Osteoblast (primary cell): ENCODE measurements around the gene MCHR1. TPM values are rescaled to one million over a fixed set of nuclear protein-coding genes. Genes with fewer than 3 reads are reported as not detected.
A peak's percentile ranks its signal among the peaks of the same experiment; 100 is the strongest.

Experiments
- DNase-seq: peaks from one replicate; pipeline ENCODE4 v3.0.0; 2011; ENCODE audit warnings: low spot score, mixed read lengths; ENCODE audit not compliant: insufficient read length; ENCODE audit errors: missing footprints
- H2AFZ ChIP-seq: 2 replicates; pipeline ENCODE4 v1.6.0; 2011; ENCODE audit warnings: mild to moderate bottlenecking, low read length
- H3K27ac ChIP-seq: 2 replicates; pipeline ENCODE4 v1.5.1; 2011; ENCODE audit warnings: mild to moderate bottlenecking, low read depth, low read length, moderate library complexity
- H3K27me3 ChIP-seq: 2 replicates; pipeline ENCODE4 v1.6.0; 2012; ENCODE audit warnings: mild to moderate bottlenecking, control low read depth, inconsistent platforms, low read length, moderate library complexity; ENCODE audit not compliant: insufficient read depth
- H3K36me3 ChIP-seq: 2 replicates; pipeline ENCODE4 v1.5.1; 2011; ENCODE audit warnings: mild to moderate bottlenecking, low read length, control low read depth, moderate library complexity; ENCODE audit not compliant: insufficient read depth
- H3K4me1 ChIP-seq: 2 replicates; pipeline ENCODE4 v1.5.1; 2011; ENCODE audit warnings: mild to moderate bottlenecking, low read length, control low read depth, moderate library complexity; ENCODE audit not compliant: insufficient read depth
- H3K4me2 ChIP-seq: 2 replicates; pipeline ENCODE4 v1.6.0; 2011; ENCODE audit warnings: mild to moderate bottlenecking, low read length; ENCODE audit not compliant: insufficient read depth
- H3K4me3 ChIP-seq: fragments of 200-600 bp; sonication (generic); 3 replicates; pipeline ENCODE4 v1.5.1; 2012; ENCODE audit warnings: mild to moderate bottlenecking, low read length, inconsistent platforms; ENCODE audit not compliant: insufficient read depth
- H3K79me2 ChIP-seq: 2 replicates; pipeline ENCODE4 v1.6.0; 2012; ENCODE audit warnings: mild to moderate bottlenecking, low read length, control low read depth, inconsistent platforms; ENCODE audit not compliant: insufficient read depth
- H3K9me3 ChIP-seq: 2 replicates; pipeline ENCODE4 v1.5.1; 2011; ENCODE audit warnings: low read depth, low read length, control low read depth
- H4K20me1 ChIP-seq: 2 replicates; pipeline ENCODE4 v1.6.0; 2012; ENCODE audit warnings: mild to moderate bottlenecking, low read length, control low read depth; ENCODE audit not compliant: insufficient read depth
- total RNA-seq: library from RNA; depleted of rRNA; stranded (reverse); fragments of >200 nt; gene quantifications from 2 replicates; pipeline ENCODE4 v1.2.3, GENCODE V29; 2012
- TF ChIP-seq, protein P1 (sequence below): IDR thresholded peaks from 2 replicates; pipeline ENCODE4 v1.5.1; 2011; ENCODE audit warnings: mild to moderate bottlenecking, low read depth, low read length, moderate library complexity; ENCODE audit errors: extremely low read depth

Gene MCHR1
- total RNA-seq, 1 donor, result not detected

DNA sequence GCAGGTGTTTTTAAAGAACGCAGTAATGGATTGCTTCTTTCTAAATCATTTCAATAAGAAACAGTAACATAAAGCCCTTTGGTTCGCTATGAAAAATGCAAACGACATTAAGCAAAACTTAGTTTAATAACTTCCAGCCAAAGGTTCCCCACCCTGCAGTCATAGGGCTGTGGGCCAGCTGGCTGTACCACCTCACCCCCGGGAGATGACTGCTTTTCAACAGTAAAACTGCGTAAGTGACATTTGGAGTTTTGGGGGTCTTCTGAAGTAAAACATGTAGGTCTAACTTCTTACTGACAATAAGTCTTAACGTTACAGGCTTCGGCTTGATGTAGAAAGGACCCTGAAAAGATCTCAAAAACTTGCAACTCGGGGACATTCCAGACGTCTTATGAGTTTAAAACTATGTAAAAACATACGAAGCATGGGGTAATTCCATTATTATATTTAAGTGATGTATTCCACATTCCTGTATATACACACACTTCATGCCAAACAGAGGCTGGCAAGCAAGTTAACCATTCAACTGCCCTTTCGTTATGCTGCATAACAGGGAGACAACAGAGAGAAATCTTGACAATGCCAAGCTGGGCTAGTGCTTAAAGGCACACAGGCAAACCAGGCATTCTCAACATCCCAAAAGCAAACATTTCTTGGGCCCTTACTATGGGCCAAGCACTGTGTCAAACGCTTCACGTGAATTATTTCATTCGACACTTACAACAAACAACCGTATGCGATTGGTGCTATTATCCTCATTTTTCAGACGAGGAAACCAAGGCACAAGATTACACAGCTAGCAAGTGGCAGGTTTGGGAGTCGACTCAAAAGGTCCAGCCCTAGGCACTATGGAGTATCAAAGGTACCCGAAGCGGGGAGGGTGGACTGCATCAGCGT, 44.0 kb upstream of the MCHR1 start:
- Histone ChIP-seq H3K79me2 (peaks cover 61% of the 10 kb centered on the region), H3K27me3 (no peaks in the 10 kb centered on the region), H3K4me1 (peaks cover 27% of the 10 kb centered on the region), H3K27ac (peak overlapping the region; percentile 89), H4K20me1 (peaks cover 47% of the 10 kb centered on the region), H3K36me3 (no peaks in the 10 kb centered on the region), H3K9me3 (no peaks in the 10 kb centered on the region), H2AFZ (no peak overlapping the region), H3K4me2 (peak overlapping the region; percentile 99), H3K4me3 (peak overlapping the region; percentile 93)
- TF ChIP-seq, protein P1, sequence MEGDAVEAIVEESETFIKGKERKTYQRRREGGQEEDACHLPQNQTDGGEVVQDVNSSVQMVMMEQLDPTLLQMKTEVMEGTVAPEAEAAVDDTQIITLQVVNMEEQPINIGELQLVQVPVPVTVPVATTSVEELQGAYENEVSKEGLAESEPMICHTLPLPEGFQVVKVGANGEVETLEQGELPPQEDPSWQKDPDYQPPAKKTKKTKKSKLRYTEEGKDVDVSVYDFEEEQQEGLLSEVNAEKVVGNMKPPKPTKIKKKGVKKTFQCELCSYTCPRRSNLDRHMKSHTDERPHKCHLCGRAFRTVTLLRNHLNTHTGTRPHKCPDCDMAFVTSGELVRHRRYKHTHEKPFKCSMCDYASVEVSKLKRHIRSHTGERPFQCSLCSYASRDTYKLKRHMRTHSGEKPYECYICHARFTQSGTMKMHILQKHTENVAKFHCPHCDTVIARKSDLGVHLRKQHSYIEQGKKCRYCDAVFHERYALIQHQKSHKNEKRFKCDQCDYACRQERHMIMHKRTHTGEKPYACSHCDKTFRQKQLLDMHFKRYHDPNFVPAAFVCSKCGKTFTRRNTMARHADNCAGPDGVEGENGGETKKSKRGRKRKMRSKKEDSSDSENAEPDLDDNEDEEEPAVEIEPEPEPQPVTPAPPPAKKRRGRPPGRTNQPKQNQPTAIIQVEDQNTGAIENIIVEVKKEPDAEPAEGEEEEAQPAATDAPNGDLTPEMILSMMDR, result no peak
- peak; percentile 42 for DNase-seq

DNA sequence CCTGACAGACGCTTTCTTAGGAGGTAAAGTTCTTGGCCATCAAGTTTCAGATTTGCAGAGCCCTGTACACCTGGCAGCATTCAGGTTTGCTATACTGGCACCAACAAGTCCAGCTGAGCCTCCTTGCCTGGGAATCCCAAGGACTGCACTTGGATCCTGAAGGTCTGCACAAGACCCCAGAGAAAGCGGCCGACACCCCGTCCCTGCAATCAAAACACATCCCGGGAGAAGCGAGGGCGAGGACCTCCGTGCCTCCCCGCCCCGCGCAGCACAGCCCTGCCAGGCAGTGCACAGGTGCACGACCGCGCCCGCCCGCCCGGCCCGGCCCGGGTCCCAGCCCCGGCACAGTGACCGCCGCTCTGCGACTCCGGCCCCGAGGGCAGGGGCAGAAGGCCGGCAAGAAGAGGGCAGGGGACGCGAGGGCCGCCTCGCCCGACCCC, 43.3 kb upstream of the MCHR1 start:
- peak; percentile 70 for DNase-seq
- TF ChIP-seq, protein P1, result no peak
- no peaks in the 10 kb centered on the region for H3K36me3 ChIP-seq
- H3K4me2 ChIP-seq, result peak overlapping the region; percentile 99
- H3K4me1 ChIP-seq, result peaks cover 27% of the 10 kb centered on the region
- H3K9me3 ChIP-seq, result no peaks in the 10 kb centered on the region
- H3K27ac ChIP-seq, result peak overlapping the region; percentile 89
- H3K4me3 ChIP-seq, result peak overlapping the region; percentile 93
- peaks cover 54% of the 10 kb centered on the region for H3K79me2 ChIP-seq
- peak overlapping the region; percentile 64 for H2AFZ ChIP-seq
- peaks cover 41% of the 10 kb centered on the region for H4K20me1 ChIP-seq
- H3K27me3 ChIP-seq, result no peaks in the 10 kb centered on the region

- DNase-seq, result peak; percentile 96
- Histone ChIP-seq H4K20me1 (peaks cover 34% of the 10 kb centered on the region), H3K79me2 (peaks cover 48% of the 10 kb centered on the region), H3K27ac (peak within 1 kb of the TSS; percentile 89), H3K4me1 (peaks cover 25% of the 10 kb centered on the region), H3K36me3 (no peaks in the 10 kb centered on the region), H3K9me3 (no peaks in the 10 kb centered on the region), H3K27me3 (no peaks in the 10 kb centered on the region), H3K4me3 (peak within 1 kb of the TSS; percentile 93), H2AFZ (peak within 1 kb of the TSS; percentile 99), H3K4me2 (peak within 1 kb of the TSS; percentile 99)
- TF ChIP-seq, protein P1, result no peak
Measured at GRCh38 chr22:40636380-40637182, 42.7 kb upstream of the MCHR1 start, which contains the start of gene MRTFA. MRTFA (minus strand) TSS chr22:40636719.
